Right renal pelvis (tissue), 4 donors: Measurements from ENCODE around the gene RREB1. TPM values are rescaled to one million over a fixed set of nuclear protein-coding genes. Genes with fewer than 3 reads are reported as not detected.

Experiments
- DNase-seq, 4 donors: peaks; one replicate each; pipeline ENCODE4 v3.0.0-alpha.2; 2013; ENCODE audit warnings: low read depth in 4 of 4, low spot score in 3 of 4, missing footprints in 1 of 4
- polyA plus RNA-seq, 4 donors: library from polyadenylated mRNA; unstranded; fragments of 120-200 nt; gene quantifications; one replicate each; pipeline ENCODE4 v1.2.1, GENCODE V29; 2013; ENCODE audit not compliant: insufficient read length in 4 of 4

RREB1 gene
- polyA plus RNA-seq = 10 to 100 TPM; 19.8 to 24.3 (median 22.0) TPM

- peak in 2 of 4 donors; percentile 51 to 57 for DNase-seq
These were observed at the start of gene RREB1 for GRCh38 chr6:7107578-7108195. Gene RREB1 (plus strand): TSS chr6:7107961. CDS start chr6:7181912, 73,951 bp downstream.

GRCh38 chr6:7058250-7058923, 49.4 kb upstream of the RREB1 start:
- no peak for DNase-seq

DNA sequence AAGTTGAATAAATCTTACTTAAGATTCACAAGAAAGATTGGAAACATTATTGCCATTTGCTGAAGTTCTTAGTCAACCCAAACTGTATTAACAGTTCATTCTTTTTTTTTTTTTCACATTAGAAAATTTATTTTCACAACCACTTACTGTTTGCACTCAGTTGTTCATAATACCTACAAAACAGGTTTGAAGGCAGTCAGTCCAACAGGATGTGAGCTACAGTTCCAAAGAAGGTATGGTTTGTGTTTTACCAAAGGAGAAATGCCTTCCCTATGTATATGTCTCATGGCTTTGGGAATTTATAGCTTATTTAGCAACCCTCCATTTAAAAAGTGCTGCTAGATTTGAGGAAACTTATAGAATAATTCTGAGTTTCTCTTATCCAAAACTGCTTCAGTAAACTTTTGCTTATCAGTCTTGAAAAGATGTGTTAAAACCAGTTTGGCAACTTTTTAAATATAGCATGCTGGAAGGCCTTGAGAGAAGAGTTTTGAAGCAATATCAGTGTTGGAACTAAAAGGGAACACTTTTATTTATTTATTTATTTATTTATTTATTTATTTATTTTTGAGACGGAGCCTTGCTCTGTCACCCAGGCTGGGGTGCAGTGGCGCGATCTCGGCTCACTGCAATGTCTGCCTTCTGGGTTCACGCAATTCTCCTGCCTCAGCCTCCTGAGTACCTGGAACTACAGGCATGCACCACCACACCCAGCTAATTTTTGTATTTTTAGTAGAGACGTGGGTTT, 46.8 kb upstream of the RREB1 start:
- no peak for DNase-seq

DNA sequence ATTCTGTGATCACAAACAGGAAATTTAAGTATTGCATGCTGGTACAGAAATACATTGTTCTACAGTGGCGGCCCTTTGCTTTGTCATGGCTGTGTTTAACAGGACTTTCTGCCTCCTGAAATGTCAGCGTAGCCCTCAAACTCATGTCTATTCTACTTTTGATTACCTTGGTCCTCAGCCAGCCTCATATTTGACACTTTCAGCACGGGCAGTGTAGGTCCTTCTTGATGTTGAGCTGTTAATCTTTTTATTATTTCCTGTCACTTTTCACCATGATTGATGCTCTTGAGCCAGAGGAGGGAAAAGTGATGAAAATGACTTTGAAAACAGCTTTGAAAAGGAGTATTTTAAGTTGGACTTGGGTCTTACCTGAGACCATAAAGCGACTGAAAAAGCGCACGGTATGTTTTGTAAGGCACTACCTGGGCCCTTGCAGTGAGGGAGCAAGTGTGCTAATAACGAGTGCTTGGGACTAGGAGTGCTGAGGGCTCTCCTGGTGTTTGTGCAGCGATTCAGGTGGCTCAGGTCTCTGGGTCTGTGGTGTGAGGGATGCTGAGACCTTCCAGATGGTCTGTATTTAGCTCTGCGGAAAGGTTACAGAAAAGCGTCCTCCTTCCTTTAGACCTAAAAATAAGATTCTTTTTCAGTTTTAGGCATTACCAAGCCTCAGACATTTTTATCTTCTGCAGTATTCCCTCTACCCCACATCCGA, 45.2 kb upstream of the RREB1 start:
- no peak for DNase-seq

DNA sequence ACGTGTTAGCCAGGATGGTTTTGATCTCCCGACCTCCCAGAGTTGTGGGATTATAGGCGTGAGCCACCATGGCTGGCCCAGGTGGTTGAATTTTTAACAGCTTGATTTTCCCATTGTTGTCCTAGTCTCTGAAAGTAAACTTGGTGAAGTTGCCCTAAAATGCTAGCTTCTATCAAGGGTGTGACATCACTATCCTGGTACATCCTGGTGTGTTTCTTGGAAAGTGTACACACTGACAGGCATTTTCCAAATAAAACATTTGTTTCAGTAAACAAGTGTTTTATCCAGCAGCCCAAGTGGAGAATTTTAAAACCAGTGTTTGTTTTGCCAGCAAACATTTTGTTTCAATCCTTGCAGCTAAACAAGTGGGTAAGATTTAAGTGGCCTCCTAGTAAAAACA, 40.5 kb upstream of the RREB1 start:
- no peak for DNase-seq

GRCh38 chr6:7071405-7071804, 36.4 kb upstream of the RREB1 start:
- no peak for DNase-seq

DNA sequence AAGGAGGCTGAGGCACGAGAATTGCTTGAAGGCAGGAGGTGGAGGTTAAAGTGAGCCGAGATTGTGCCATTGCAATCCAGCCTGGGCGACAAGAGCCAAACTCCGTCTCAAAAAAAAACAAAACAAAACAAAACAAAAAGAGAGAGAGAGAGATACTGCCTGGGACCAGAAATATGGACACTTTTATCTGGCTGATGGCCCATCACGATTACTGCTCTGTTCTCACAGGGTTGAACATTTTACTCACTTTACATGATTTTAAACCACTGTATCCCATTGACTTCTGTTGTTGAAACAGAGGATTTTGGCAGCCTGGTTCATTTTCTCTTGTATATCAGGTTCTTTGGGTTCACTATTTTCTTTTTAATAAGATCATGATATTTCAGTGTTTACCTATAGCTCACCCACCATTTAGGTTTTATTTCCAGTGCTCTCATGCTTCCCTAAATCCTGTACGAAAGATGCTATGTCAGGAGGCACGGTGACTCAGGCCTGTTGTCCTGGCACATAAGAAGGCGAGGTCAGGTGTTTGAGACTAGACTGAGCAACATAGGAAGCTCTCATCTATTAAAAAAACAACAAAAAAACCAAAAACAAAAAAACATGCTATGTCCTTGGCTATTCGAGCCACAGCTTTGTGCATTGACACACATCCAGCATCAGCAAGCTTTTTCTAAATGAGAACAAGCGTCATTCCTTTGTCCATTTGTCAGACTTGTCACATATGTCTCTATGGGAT, 34.5 kb upstream of the RREB1 start:
- no peak for DNase-seq

- no peak for DNase-seq
These were observed 33.8 kb upstream of the RREB1 start for GRCh38 chr6:7073821-7074525.

GRCh38 chr6:7074870-7075269, 32.9 kb upstream of the RREB1 start:
- no peak for DNase-seq

DNA sequence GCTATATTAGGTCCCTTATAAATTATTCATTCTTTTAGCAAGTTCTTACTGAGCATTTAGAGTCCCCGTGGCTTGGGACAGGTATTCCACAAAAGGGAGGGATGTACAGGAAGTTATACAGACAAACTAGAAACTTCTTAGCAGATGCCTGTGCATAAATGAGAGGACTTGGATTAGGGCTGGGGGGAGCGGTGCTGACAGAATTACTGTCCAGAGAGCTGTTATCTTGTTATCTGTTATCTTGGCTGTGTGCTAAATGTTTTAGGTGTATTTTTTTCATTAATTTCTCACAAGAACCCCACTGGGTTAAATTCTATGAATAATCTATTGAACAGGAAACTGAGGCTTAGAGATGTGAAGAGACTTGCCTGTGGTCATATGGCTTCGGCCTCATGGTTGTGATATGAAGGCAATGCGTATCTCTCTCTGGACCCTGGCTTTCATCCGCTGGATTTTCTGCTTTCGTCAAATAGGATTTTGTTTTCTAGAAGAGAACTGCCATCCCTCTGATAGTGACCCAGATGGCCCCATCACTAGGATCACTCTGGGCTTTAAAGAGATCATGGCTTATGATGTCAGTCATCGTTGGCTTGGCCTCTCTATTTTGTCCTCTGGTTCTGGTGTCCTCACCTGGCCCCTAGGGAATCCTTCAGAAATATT, 32.3 kb upstream of the RREB1 start:
- no peak for DNase-seq

DNA sequence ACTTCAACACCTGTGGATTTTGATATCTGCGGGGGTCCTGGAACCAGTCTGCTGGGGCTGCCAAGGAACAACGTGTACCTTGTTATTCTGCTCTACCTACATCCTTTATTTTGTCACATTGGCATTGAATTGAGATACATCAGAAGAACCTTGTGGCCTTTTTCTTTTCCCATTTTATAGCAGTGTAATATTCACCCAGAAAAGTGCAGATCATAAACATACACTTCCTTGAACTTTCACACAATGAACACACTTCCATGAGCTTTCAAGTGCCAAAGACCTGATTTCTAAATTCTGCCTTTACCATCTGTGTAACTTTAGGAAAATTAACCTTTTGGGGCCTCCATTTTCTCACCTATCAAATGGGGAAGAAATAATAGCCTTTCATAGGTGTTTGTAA, 29.9 kb upstream of the RREB1 start:
- DNase-seq = no peak

- no peak for DNase-seq
These were observed 28.9 kb upstream of the RREB1 start for GRCh38 chr6:7078856-7079255.

GRCh38 chr6:7080311-7080710, 27.4 kb upstream of the RREB1 start:
- DNase-seq = no peak

GRCh38 chr6:7085911-7086310, 21.9 kb upstream of the RREB1 start:
- no peak for DNase-seq

- DNase-seq = no peak
These were observed 21.3 kb upstream of the RREB1 start for GRCh38 chr6:7086488-7086887.

GRCh38 chr6:7087066-7087465, 20.7 kb upstream of the RREB1 start:
- DNase-seq = no peak

DNA sequence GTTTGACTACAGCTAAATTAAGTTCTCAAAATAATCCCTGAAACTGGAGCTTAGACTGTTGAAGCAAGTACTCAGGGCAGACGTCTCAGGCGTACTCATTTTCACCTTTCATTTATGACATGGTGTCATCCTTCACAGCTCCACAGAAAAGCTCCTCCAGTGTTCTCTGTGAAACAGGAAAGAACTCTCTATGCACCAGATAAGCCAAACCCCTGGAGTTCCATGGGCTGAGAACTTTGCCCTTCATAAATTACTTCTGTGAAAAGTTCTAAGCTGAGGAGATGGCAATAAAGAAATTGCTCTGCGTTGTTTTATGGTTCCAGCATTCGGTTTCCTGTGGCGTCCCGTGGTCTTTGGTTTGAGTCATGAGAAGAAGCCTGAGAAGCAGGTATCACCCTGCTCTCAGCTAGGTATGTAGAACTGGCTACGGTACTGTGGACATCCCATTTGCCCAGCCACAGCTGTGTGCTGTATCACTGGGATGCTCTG, 20.2 kb upstream of the RREB1 start:
- no peak for DNase-seq

DNA sequence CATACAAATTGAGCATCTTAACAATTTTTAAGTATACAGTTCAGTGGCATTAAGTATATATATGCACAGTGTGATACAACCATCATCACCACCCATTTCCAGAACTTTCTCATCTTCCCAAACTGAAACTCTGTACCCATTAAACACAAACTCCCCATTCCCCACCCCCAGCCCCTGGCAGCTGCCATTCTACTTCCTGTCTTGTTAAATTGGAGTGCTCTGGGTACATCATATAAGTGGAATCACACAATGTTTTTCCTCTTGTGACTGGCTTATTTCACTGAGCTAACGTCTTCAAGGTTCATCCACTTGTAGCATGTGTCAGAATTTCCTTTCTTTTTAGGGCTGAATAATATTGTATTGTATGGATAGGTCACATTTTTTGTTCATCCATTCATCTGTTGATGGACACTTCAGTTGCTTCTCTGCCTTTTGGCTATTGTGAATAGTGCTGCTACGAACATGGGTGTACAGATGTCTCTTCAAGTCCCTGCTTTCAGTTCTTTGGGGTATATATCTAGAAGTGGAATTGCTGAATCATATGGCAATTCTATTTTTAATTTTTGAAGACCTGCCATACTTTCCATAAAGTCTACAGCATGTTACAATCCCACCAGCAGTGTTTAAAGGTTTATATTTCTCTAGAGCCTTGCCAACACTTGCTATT, 19.6 kb upstream of the RREB1 start:
- no peak for DNase-seq

DNA sequence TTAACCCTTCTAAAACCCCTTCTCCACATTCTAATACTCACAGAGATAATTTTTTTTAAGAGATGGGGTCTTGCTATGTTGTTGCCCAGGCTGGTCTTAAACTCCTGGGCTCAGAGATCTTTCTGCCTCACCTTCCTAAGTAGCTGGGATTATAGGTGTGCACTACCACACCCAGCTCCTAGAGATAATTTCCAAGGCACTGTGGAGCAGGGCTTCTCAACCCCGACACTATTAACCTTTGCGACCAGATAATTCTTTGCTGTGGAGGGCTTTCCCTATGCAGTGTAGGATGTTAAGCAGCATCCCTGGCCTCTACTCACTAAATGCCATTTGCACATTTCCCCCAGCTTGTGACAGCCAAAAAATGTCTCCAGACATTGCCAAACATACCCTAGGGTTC, 8.8 kb upstream of the RREB1 start:
- DNase-seq = no peak
